GM23338 (cell line): ENCODE results near the gene RTL1. TPM values are rescaled to one million over a fixed set of nuclear protein-coding genes. Genes with fewer than 3 reads are reported as not detected.

Experiments
- ATAC-seq: fragments of 200-7000 bp; cut with Tn5 transposase; 3 replicates; pipeline ENCODE4 v1.9.1; 2020
- DNase-seq: peaks from one replicate; pipeline ENCODE4 v3.0.0-alpha.2; 2015; ENCODE audit warnings: low spot score
- H2AFZ ChIP-seq: fragments of 200-600 bp; sonication (generic); 2 replicates; pipeline ENCODE4 v1.8.0; 2016; ENCODE audit warnings: antibody characterized with exemption, mild to moderate bottlenecking, moderate library complexity
- H3F3A ChIP-seq: fragments of 200-600 bp; sonication (generic); replicated peaks from 2 replicates; pipeline ENCODE4 v1.8.0; 2017; ENCODE audit warnings: antibody characterized with exemption, mixed run types, low read depth
- H3K27ac ChIP-seq: fragments of 200-600 bp; sonication (generic); 2 replicates; pipeline ENCODE4 v1.6.1; 2016; ENCODE audit warnings: low read depth
- H3K27me3 ChIP-seq: fragments of 200-600 bp; sonication (generic); 2 replicates; pipeline ENCODE4 v1.8.0; 2016; ENCODE audit warnings: mild to moderate bottlenecking, mixed run types, moderate library complexity; ENCODE audit not compliant: insufficient read depth
- H3K36me3 ChIP-seq: fragments of 200-600 bp; sonication (generic); 2 replicates; pipeline ENCODE4 v1.8.0; 2016; ENCODE audit warnings: mild to moderate bottlenecking; ENCODE audit not compliant: insufficient read depth
- H3K4me1 ChIP-seq: fragments of 200-600 bp; sonication (generic); 2 replicates; pipeline ENCODE4 v1.8.0; 2016; ENCODE audit warnings: mild to moderate bottlenecking, moderate library complexity; ENCODE audit not compliant: insufficient read depth
- H3K4me2 ChIP-seq: fragments of 200-600 bp; sonication (generic); 2 replicates; pipeline ENCODE4 v1.7.1; 2017; ENCODE audit warnings: mixed run types
- H3K4me3 ChIP-seq: fragments of 200-600 bp; sonication (generic); 2 replicates; pipeline ENCODE4 v1.6.1; 2016; ENCODE audit warnings: mixed run types
- H3K79me2 ChIP-seq: fragments of 200-600 bp; sonication (generic); replicated peaks from 2 replicates; pipeline ENCODE4 v1.8.0; 2017; ENCODE audit warnings: mild to moderate bottlenecking; ENCODE audit not compliant: insufficient read depth
- H3K9me2 ChIP-seq: fragments of 200-600 bp; sonication (generic); 2 replicates; pipeline ENCODE4 v1.8.0; 2017; ENCODE audit not compliant: insufficient read depth
- H4K20me1 ChIP-seq: fragments of 200-600 bp; sonication (generic); replicated peaks from 2 replicates; pipeline ENCODE4 v1.8.0; 2017; ENCODE audit warnings: mild to moderate bottlenecking; ENCODE audit not compliant: insufficient read depth
- H3K27ac Mint-ChIP-seq: 2 replicates; pipeline ENCODE4 v1.8.0; 2020; ENCODE audit warnings: inconsistent platforms, mild to moderate bottlenecking, moderate library complexity, mixed read lengths
- H3K27me3 Mint-ChIP-seq: 3 replicates; pipeline ENCODE4 v1.8.0; 2022; ENCODE audit warnings: low read depth, mild to moderate bottlenecking, moderate library complexity, mixed read lengths, inconsistent platforms; ENCODE audit not compliant: insufficient read depth, poor library complexity
- H3K36me3 Mint-ChIP-seq: 3 replicates; pipeline ENCODE4 v1.8.0; 2021; ENCODE audit warnings: low read depth, mild to moderate bottlenecking, inconsistent platforms, moderate library complexity, mixed read lengths
- H3K4me1 Mint-ChIP-seq: 3 replicates; pipeline ENCODE4 v1.8.0; 2020; ENCODE audit warnings: mild to moderate bottlenecking, inconsistent platforms, mixed read lengths
- H3K4me3 Mint-ChIP-seq: 3 replicates; pipeline ENCODE4 v1.8.0; 2021; ENCODE audit warnings: moderate library complexity, mild to moderate bottlenecking, inconsistent platforms, mixed read lengths
- H3K9me3 Mint-ChIP-seq: 3 replicates; pipeline ENCODE4 v1.8.0; 2020; ENCODE audit warnings: moderate library complexity, mild to moderate bottlenecking, inconsistent platforms, mixed read lengths
- JUNB ChIP-seq: IDR thresholded peaks from one replicate; pipeline ENCODE4 v1.6.1; 2016; ENCODE audit warnings: antibody characterized with exemption; ENCODE audit not compliant: unreplicated experiment
- NANOG ChIP-seq: IDR thresholded peaks from 2 replicates; pipeline ENCODE4 v1.6.1; 2016; ENCODE audit warnings: antibody characterized with exemption, borderline replicate concordance
- STAT1 ChIP-seq: IDR thresholded peaks from one replicate; pipeline ENCODE4 v1.6.1; 2016; ENCODE audit warnings: antibody characterized with exemption; ENCODE audit not compliant: unreplicated experiment
- ZNF331 ChIP-seq: fragments of 250-450 bp; sonication (Bioruptor Pico); IDR thresholded peaks from 2 replicates; pipeline ENCODE4 v1.5.0; 2020; ENCODE audit warnings: low read depth, mild to moderate bottlenecking, moderate library complexity
- polyA plus RNA-seq: library from polyadenylated mRNA; unstranded; fragments of >200 nt; fragmentation: Nextera tagmentation; extraction: Ambion mirVana; gene quantifications from 2 replicates; pipeline ENCODE4 v1.2.1, GENCODE V29; 2016
- total RNA-seq: library from RNA; depleted of rRNA; stranded (reverse); fragments of >200 nt; shearing (Covaris generic); gene quantifications from 2 replicates; pipeline ENCODE4 v1.2.3, GENCODE V29; 2014
- TF ChIP-seq, protein P1 (sequence below): fragments of 250-450 bp; sonication (Bioruptor Pico); IDR thresholded peaks from 2 replicates; pipeline ENCODE4 v1.5.0; 2020; ENCODE audit warnings: mild to moderate bottlenecking, moderate library complexity

RTL1 gene
- total and polyA plus RNA-seq, 2 experiments from 2014 or later = not detected

- Mint-ChIP-seq H3K4me1 (no peaks in the 10 kb centered on the region; the same call in 2 of the 3 replicates), H3K9me3 (no peaks in the 10 kb centered on the region), H3K4me3 (no peak overlapping the region), H3K36me3 (no peaks in the 10 kb centered on the region), H3K27me3 (peaks cover 2% of the 10 kb centered on the region), H3K27ac (no peak overlapping the region)
- Histone ChIP-seq H2AFZ (no peak overlapping the region), H3K4me2 (no peak overlapping the region), H3K9me2 (no peaks in the 10 kb centered on the region), H3K27ac (no peak overlapping the region), H3K4me1 (no peaks in the 10 kb centered on the region), H4K20me1 (no peaks in the 10 kb centered on the region), H3K27me3 (no peaks in the 10 kb centered on the region), H3K4me3 (no peak overlapping the region), H3F3A (no peaks in the 10 kb centered on the region), H3K36me3 (no peaks in the 10 kb centered on the region), H3K79me2 (no peaks in the 10 kb centered on the region)
- TF ChIP-seq STAT1 (no peak), JUNB (no peak), NANOG (no peak), ZNF331 (CRISPR knock-in tag) (no peak)
- TF ChIP-seq, protein P1, sequence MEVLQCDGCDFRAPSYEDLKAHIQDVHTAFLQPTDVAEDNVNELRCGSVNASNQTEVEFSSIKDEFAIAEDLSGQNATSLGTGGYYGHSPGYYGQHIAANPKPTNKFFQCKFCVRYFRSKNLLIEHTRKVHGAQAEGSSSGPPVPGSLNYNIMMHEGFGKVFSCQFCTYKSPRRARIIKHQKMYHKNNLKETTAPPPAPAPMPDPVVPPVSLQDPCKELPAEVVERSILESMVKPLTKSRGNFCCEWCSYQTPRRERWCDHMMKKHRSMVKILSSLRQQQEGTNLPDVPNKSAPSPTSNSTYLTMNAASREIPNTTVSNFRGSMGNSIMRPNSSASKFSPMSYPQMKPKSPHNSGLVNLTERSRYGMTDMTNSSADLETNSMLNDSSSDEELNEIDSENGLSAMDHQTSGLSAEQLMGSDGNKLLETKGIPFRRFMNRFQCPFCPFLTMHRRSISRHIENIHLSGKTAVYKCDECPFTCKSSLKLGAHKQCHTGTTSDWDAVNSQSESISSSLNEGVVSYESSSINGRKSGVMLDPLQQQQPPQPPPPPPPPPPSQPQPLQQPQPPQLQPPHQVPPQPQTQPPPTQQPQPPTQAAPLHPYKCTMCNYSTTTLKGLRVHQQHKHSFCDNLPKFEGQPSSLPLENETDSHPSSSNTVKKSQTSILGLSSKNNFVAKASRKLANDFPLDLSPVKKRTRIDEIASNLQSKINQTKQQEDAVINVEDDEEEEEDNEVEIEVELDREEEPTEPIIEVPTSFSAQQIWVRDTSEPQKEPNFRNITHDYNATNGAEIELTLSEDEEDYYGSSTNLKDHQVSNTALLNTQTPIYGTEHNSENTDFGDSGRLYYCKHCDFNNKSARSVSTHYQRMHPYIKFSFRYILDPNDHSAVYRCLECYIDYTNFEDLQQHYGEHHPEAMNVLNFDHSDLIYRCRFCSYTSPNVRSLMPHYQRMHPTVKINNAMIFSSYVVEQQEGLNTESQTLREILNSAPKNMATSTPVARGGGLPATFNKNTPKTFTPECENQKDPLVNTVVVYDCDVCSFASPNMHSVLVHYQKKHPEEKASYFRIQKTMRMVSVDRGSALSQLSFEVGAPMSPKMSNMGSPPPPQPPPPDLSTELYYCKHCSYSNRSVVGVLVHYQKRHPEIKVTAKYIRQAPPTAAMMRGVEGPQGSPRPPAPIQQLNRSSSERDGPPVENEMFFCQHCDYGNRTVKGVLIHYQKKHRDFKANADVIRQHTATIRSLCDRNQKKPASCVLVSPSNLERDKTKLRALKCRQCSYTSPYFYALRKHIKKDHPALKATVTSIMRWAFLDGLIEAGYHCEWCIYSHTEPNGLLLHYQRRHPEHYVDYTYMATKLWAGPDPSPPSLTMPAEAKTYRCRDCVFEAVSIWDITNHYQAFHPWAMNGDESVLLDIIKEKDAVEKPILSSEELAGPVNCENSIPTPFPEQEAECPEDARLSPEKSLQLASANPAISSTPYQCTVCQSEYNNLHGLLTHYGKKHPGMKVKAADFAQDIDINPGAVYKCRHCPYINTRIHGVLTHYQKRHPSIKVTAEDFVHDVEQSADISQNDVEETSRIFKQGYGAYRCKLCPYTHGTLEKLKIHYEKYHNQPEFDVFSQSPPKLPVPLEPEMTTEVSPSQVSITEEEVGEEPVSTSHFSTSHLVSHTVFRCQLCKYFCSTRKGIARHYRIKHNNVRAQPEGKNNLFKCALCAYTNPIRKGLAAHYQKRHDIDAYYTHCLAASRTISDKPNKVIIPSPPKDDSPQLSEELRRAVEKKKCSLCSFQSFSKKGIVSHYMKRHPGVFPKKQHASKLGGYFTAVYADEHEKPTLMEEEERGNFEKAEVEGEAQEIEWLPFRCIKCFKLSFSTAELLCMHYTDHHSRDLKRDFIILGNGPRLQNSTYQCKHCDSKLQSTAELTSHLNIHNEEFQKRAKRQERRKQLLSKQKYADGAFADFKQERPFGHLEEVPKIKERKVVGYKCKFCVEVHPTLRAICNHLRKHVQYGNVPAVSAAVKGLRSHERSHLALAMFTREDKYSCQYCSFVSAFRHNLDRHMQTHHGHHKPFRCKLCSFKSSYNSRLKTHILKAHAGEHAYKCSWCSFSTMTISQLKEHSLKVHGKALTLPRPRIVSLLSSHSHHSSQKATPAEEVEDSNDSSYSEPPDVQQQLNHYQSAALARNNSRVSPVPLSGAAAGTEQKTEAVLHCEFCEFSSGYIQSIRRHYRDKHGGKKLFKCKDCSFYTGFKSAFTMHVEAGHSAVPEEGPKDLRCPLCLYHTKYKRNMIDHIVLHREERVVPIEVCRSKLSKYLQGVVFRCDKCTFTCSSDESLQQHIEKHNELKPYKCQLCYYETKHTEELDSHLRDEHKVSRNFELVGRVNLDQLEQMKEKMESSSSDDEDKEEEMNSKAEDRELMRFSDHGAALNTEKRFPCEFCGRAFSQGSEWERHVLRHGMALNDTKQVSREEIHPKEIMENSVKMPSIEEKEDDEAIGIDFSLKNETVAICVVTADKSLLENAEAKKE (CRISPR knock-in tag) = no peak
- no peak for ATAC-seq
- no peak for DNase-seq
Measured at GRCh38 chr14:100856056-100856950, 47.2 kb downstream of the RTL1 start.
